ENCODE measurements around the gene ANKRD13B.

DNA sequence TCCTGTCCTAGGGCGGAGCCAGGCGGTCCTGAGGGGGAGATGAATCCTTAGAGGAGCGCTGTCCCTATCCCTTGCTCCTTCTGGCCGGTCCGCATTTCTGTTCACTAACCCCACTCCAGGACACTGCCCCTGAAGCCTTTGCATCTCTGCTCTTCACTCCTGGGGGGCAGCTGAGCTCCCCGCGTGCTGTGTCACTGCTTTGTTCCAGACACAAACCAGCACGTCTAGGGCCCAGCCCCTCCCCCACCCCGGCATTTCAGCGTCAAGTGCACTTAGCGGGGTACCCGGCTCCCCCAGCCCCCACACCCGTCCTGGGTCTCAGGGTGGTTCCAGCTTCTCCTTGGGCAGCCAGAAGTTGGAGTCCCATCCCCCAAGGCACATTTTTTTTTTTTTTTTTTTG lies 20.9 kb downstream of the ANKRD13B start:
- no peak for TF ChIP-seq NR1H2 (CRISPR knock-in tag; IDR thresholded peaks at IDR 0.05)
- TF ChIP-seq, protein P1, sequence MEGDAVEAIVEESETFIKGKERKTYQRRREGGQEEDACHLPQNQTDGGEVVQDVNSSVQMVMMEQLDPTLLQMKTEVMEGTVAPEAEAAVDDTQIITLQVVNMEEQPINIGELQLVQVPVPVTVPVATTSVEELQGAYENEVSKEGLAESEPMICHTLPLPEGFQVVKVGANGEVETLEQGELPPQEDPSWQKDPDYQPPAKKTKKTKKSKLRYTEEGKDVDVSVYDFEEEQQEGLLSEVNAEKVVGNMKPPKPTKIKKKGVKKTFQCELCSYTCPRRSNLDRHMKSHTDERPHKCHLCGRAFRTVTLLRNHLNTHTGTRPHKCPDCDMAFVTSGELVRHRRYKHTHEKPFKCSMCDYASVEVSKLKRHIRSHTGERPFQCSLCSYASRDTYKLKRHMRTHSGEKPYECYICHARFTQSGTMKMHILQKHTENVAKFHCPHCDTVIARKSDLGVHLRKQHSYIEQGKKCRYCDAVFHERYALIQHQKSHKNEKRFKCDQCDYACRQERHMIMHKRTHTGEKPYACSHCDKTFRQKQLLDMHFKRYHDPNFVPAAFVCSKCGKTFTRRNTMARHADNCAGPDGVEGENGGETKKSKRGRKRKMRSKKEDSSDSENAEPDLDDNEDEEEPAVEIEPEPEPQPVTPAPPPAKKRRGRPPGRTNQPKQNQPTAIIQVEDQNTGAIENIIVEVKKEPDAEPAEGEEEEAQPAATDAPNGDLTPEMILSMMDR (IDR thresholded peaks at IDR 0.05): no peak
- TF ChIP-seq, protein P2, sequence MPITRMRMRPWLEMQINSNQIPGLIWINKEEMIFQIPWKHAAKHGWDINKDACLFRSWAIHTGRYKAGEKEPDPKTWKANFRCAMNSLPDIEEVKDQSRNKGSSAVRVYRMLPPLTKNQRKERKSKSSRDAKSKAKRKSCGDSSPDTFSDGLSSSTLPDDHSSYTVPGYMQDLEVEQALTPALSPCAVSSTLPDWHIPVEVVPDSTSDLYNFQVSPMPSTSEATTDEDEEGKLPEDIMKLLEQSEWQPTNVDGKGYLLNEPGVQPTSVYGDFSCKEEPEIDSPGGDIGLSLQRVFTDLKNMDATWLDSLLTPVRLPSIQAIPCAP (CRISPR knock-in tag; IDR thresholded peaks at IDR 0.05): no peak
- no peak for TF ChIP-seq NFYB (CRISPR knock-in tag; conservative IDR thresholded peaks at IDR 0.05; ENCODE audit: low read depth)
- no peak for TF ChIP-seq ZNF138 (CRISPR knock-in tag; conservative IDR thresholded peaks at IDR 0.05)

All from WTC11 (cell line).